Measurements from ENCODE around the gene ZNF791. TPM values are rescaled to one million over a fixed set of nuclear protein-coding genes. Genes with fewer than 3 reads are reported as not detected.

Gene ZNF791
- total RNA-seq, 1 donor from 2014 or later = 15.5 TPM

- Mint-ChIP-seq H3K9me3 (ENCODE audit: low read depth) (no peaks in the 10 kb centered on the region), H3K27me3 (ENCODE audit: low read depth) (no peaks in the 10 kb centered on the region), H3K36me3 (ENCODE audit: low read depth) (peaks cover 21% of the 10 kb centered on the region), H3K4me3 (ENCODE audit: unreplicated experiment) (no peak overlapping the region), H3K4me1 (ENCODE audit: low read depth) (peaks cover 5% of the 10 kb centered on the region), H3K27ac (ENCODE audit: unreplicated experiment) (no peak overlapping the region)
- TF ChIP-seq CTCF (IDR thresholded peaks at IDR 0.05) = no peak
- DNase-seq (ENCODE audit: low spot score) = no peak
Observed at GRCh38 chr19:12660980-12661379, 50.3 kb downstream of the ZNF791 start.

- H3K27me3 Mint-ChIP-seq (ENCODE audit: low read depth) = no peaks in the 10 kb centered on the region
- no peaks in the 10 kb centered on the region for H3K9me3 Mint-ChIP-seq (ENCODE audit: low read depth)
- no peak overlapping the region for H3K27ac Mint-ChIP-seq (ENCODE audit: unreplicated experiment)
- peaks cover 31% of the 10 kb centered on the region for H3K4me1 Mint-ChIP-seq (ENCODE audit: low read depth)
- peaks cover 14% of the 10 kb centered on the region for H3K36me3 Mint-ChIP-seq (ENCODE audit: low read depth)
- H3K4me3 Mint-ChIP-seq (ENCODE audit: unreplicated experiment) = no peak overlapping the region
- DNase-seq (ENCODE audit: low spot score) = no peak
- no peak for TF ChIP-seq CTCF (IDR thresholded peaks at IDR 0.05)
Observed at GRCh38 chr19:12664406-12665280, 53.9 kb downstream of the ZNF791 start.

- no peak overlapping the region for H3K27ac Mint-ChIP-seq (ENCODE audit: unreplicated experiment)
Observed at GRCh38 chr19:12665281-12665573, 54.5 kb downstream of the ZNF791 start.

GRCh38 chr19:12665671-12666264 lies 55.0 kb downstream of the ZNF791 start:
- DNase-seq (ENCODE audit: low spot score) = no peak
- Mint-ChIP-seq H3K4me3 (ENCODE audit: unreplicated experiment) (peak overlapping the region; percentile 90), H3K4me1 (ENCODE audit: low read depth) (peaks cover 40% of the 10 kb centered on the region), H3K27me3 (ENCODE audit: low read depth) (no peaks in the 10 kb centered on the region), H3K36me3 (ENCODE audit: low read depth) (peaks cover 7% of the 10 kb centered on the region), H3K9me3 (ENCODE audit: low read depth) (no peaks in the 10 kb centered on the region), H3K27ac (ENCODE audit: unreplicated experiment) (peak overlapping the region; percentile 52)
- TF ChIP-seq CTCF (IDR thresholded peaks at IDR 0.05) = no peak

More at GRCh38 chr19:12665281-12665573, 54.5 kb downstream of the ZNF791 start:
- H3K27me3 Mint-ChIP-seq (ENCODE audit: low read depth) = no peaks in the 10 kb centered on the region
- no peaks in the 10 kb centered on the region for H3K9me3 Mint-ChIP-seq (ENCODE audit: low read depth)
- H3K4me3 Mint-ChIP-seq (ENCODE audit: unreplicated experiment) = no peak overlapping the region
- no peak for TF ChIP-seq CTCF (IDR thresholded peaks at IDR 0.05)
- DNase-seq (ENCODE audit: low spot score) = no peak
- H3K36me3 Mint-ChIP-seq (ENCODE audit: low read depth) = peaks cover 10% of the 10 kb centered on the region
- H3K4me1 Mint-ChIP-seq (ENCODE audit: low read depth) = peaks cover 35% of the 10 kb centered on the region

GRCh38 chr19:12666265-12667048 lies 55.7 kb downstream of the ZNF791 start, which contains the start of the genes MAN2B1 and WDR83:
MAN2B1 (minus strand) TSS chr19:12666742; CDS start chr19:12666701, 41 bp downstream.
WDR83 (plus strand) TSS chr19:12666807; CDS start chr19:12669791, 2,984 bp downstream.
- TF ChIP-seq CTCF (IDR thresholded peaks at IDR 0.05) = peak; percentile 29
- Mint-ChIP-seq H3K4me3 (ENCODE audit: unreplicated experiment) (peak within 1 kb of the TSS; percentile 90), H3K4me1 (ENCODE audit: low read depth) (peaks cover 41% of the 10 kb centered on the region), H3K27ac (ENCODE audit: unreplicated experiment) (peak within 1 kb of the TSS; percentile 52), H3K36me3 (ENCODE audit: low read depth) (peaks cover 3% of the 10 kb centered on the region), H3K9me3 (ENCODE audit: low read depth) (no peaks in the 10 kb centered on the region), H3K27me3 (ENCODE audit: low read depth) (no peaks in the 10 kb centered on the region)
- no peak for DNase-seq (ENCODE audit: low spot score)

Measured in chondrocyte (in vitro differentiated cells).